Measurements from ENCODE around the gene BTBD3.

BTBD3 gene

DNA sequence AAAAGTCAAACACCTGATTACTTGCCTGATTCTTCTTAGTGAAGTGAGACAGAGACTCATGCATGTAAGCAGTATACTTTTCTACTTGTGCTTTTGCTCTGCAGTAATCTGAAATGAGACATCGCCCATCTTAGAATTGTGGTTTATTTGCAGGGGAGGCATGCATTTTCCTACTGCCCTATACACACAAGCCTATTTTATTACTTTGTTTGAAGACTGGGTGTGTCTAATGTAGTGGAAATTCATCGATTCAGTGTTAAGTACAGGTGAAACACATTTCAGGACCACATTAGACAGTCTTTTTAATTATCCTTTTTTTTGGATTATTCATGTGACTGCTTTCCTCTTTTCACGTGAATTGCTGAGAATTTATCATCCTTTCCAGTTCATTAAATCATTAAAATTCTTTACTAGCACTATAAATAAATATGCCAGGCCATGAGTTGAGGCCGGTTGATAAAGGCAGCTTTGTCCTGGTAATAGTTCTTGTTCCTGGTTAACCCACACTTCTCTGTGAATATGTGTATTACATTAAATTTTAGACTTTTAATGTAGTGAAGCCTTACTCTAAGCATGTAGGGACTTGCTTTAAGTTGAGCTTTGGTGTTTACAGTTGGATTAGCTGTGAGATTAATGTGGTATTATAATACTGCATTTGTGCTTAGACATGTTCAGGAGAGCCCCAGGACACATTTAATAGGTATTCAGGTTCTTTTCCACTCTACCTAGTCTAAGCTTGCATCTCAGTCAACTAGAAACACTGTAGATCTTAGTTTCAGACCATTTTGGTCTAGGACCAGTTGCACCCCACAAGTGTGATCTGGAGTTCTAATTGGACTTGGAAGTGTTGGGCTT, 10.8 kb upstream of the BTBD3 start:
- H4K20me1 ChIP-seq, result peaks cover 0 to 42% (median 0%) of the 10 kb centered on the region in 11 experiments; a peak in 7 of 22 replicates
- no peak overlapping the region for H3K4me3 ChIP-seq
- no peak overlapping the region for H3K27ac ChIP-seq
- peaks cover 3 to 16% (median 10%) of the 10 kb centered on the region in 11 experiments; a peak in 13 of 22 replicates for H3K36me3 ChIP-seq
- H3K4me1 ChIP-seq, result peaks cover 0 to 8% (median 3%) of the 10 kb centered on the region in 10 experiments; a peak in 9 of 20 replicates
- H3K9ac ChIP-seq, result no peak overlapping the region
- H3K4me2 ChIP-seq, result no peak overlapping the region
- TF ChIP-seq Cebpa-rat (IDR thresholded peaks at IDR 0.05), result no peak
- H3K9me3 ChIP-seq (replicated peaks in 1 of 11), result peaks cover 12 to 25% (median 19%) of the 10 kb centered on the region in 11 experiments
- no peaks in the 10 kb centered on the region for H3K27me3 ChIP-seq

DNA sequence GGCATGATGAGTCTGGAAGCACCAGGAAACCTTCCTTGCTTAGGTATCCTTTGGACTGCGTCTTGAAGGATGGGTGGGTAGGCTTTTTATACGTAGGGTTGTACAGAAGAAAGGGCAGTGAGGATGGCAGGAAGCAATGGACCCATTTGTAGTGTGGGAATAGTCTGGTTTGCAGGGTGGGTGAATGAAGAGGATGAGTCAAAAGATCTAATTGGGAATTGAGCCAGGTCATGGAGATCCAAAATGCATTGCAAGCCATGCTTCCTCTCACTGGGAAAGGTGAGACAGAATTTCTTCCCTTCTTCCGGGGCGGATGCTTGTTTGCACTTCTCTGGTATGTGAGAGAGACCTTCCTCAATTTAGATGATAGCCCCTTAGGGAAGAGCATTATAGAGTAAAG, 10.1 kb upstream of the BTBD3 start:
- Histone ChIP-seq H3K4me2 (no peak overlapping the region), H3K9ac (no peak overlapping the region), H3K9me3 (replicated peaks in 1 of 11) (peaks cover 12 to 25% (median 17%) of the 10 kb centered on the region in 11 experiments), H3K4me3 (no peak overlapping the region), H3K4me1 (peaks cover 0 to 6% (median under 1%) of the 10 kb centered on the region in 10 experiments; a peak in 6 of 20 replicates), H3K27me3 (no peaks in the 10 kb centered on the region), H4K20me1 (peaks cover 0 to 48% (median 7%) of the 10 kb centered on the region in 11 experiments; a peak in 9 of 22 replicates), H3K36me3 (peaks cover 3 to 16% (median 10%) of the 10 kb centered on the region in 11 experiments; a peak in 13 of 22 replicates), H3K27ac (no peak overlapping the region)
- TF ChIP-seq Cebpa-rat (IDR thresholded peaks at IDR 0.05), result no peak

DNA sequence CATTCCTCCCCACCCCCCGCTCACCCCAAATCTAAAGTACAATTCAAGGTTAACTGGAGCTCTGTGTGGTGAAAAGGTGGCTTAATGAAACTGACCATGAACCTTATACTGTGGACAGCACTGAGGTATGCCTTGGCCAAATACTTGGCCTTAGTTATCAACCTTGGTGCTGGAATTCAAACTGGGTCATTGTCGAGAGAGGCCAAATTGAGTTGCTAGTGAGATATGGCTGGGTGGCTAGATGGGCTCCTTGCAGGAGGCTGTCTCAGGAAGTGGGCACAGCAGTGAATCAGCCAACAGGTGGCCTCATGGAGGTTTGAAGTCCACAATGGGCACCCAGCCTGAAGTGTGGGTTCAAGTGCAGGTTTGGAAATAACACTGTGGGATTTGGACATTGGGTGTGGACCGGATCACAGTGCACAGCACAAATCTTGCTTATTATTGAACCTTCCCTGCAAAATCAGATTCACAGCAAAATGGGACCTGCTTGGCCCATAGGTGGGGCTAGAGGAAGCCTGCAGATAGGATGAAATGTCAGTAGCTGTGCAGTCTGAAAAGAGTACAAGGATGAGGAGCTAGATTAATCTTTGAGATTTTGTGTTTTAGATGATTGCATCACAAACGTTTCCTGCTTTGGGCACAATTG, 5.6 kb upstream of the BTBD3 start:
- Histone ChIP-seq H3K9ac (no peak overlapping the region), H4K20me1 (peaks cover 0 to 70% (median 9%) of the 10 kb centered on the region in 11 experiments; a peak in 9 of 22 replicates), H3K4me2 (0 out of 22 replicates have a peak overlapping the region, but pooled peaks of 1 of the 11 experiments have one; percentile 5), H3K4me1 (peaks cover 0 to 6% (median under 1%) of the 10 kb centered on the region in 10 experiments; a peak in 4 of 20 replicates), H3K27ac (no peak overlapping the region), H3K27me3 (no peaks in the 10 kb centered on the region), H3K4me3 (no peak overlapping the region), H3K9me3 (replicated peaks in 1 of 11) (peaks cover 0 to 6% (median 0%) of the 10 kb centered on the region in 11 experiments; a peak in 1 of 22 replicates), H3K36me3 (0 out of 22 replicates have a peak, but pooled peaks cover 0 to 4% (median 0%) of the 10 kb centered on the region in 11 experiments)
- TF ChIP-seq Cebpa-rat (IDR thresholded peaks at IDR 0.05), result no peak

DNA sequence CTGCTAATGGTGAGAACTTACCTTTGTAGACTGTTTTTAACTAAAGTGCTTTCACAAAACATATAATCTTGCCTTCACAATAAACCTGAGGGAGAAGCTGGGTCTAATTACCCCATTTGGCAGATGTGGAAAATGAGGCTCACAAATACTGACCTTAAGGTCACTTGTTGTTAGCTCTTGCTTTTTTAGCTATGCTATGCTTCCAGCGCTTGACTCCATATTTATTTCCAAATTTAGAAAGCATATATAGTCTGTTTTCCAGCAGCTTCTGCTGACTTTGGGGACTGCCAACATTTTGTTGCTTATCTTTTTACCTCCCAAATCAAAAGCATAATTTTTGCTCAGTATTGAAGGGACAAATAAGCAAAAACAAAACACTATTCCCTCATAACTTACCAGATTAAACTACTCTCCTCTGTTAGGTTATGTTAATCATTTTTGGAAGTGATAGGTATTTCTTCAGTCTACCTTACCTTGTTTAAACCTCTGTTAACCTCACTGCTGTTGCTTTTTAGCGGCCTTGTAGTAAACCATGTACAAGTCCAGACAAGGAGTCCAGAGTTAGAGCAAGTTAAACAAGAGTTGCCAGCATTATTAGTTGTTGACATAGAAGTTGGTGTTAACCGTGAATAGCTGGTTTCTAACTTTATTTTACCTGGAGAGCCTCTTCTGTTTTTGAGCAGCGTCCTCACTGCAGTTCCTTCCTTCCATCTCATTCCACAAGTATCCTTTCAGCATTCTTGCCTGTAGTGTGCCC, 4.9 kb upstream of the BTBD3 start:
- peaks cover 0 to 71% (median 9%) of the 10 kb centered on the region in 11 experiments; a peak in 9 of 22 replicates for H4K20me1 ChIP-seq
- H3K4me3 ChIP-seq, result no peak overlapping the region
- no peaks in the 10 kb centered on the region for H3K9me3 ChIP-seq (replicated peaks in 1 of 11)
- no peaks in the 10 kb centered on the region for H3K36me3 ChIP-seq
- H3K9ac ChIP-seq, result no peak overlapping the region
- no peak overlapping the region for H3K4me2 ChIP-seq
- H3K27ac ChIP-seq, result no peak overlapping the region
- TF ChIP-seq Cebpa-rat (IDR thresholded peaks at IDR 0.05), result no peak
- H3K4me1 ChIP-seq, result peaks cover 0 to 9% (median 5%) of the 10 kb centered on the region in 10 experiments; a peak in 11 of 20 replicates
- H3K27me3 ChIP-seq, result no peaks in the 10 kb centered on the region

DNA sequence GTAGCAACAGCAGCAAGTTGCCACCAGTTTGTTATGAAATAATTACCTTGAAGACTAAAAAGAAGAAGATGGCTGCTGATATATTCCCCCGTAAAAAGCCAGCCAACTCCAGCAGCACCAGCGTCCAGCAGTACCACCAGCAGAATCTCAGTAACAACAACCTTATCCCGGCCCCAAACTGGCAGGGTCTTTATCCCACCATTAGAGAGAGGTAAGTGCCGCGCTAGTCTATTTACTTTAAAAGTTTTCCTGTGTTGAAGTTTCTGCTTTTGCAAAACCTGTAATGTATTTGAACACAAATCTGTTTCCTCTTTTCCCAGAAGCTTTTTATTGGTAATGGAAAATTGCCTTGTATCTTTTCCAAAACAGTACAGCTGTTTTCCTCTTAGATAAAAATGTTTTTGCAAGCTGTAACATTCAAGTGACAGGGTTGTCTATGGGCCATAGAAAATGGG, 725 bp downstream of the BTBD3 start:
- H3K4me2 ChIP-seq, result peak overlapping the region; percentile 15 to 70 (median 53); a peak in 21 of 22 replicates
- TF ChIP-seq Cebpa-rat (IDR thresholded peaks at IDR 0.05), result no peak
- H3K27me3 ChIP-seq, result no peaks in the 10 kb centered on the region
- H3K36me3 ChIP-seq, result peaks cover 10 to 39% (median 25%) of the 10 kb centered on the region in 11 experiments
- H3K27ac ChIP-seq, result 0 out of 22 replicates have a peak overlapping the region, but pooled peaks of 1 of the 11 experiments have one; percentile 11
- H3K4me3 ChIP-seq, result peak overlapping the region in 2 of 10 experiments; percentile 8 to 21; a peak in 1 of 20 replicates
- H3K4me1 ChIP-seq, result peaks cover 14 to 28% (median 20%) of the 10 kb centered on the region in 10 experiments; a peak in 19 of 20 replicates
- H4K20me1 ChIP-seq, result peaks cover 0 to 54% (median 0%) of the 10 kb centered on the region in 11 experiments; a peak in 6 of 22 replicates
- peak overlapping the region in 2 of 11 experiments; percentile 3 to 18; a peak in 2 of 22 replicates for H3K9ac ChIP-seq
- peaks cover 0 to 8% (median 4%) of the 10 kb centered on the region in 11 experiments; a peak in 7 of 22 replicates for H3K9me3 ChIP-seq (replicated peaks in 1 of 11)

DNA sequence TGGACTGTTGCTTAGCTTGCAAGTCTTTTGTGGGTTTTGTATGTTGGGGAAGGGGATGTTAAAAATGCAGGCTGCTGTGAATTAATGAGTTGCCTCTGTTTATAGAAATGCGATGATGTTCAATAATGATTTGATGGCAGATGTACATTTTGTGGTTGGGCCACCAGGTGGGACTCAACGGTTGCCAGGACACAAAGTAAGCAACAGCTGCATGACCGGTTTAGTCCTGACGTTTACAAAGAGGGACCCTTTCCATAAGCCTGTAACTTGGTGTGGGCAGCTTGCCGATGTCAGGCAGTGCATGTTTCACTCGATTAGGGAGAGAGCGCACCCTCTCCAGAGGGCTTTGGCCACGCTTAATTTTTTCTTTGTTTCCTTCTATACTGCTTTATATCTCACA, 1.3 kb downstream of the BTBD3 start:
- H3K36me3 ChIP-seq, result peaks cover 15 to 45% (median 30%) of the 10 kb centered on the region in 11 experiments
- peaks cover 0 to 8% (median 4%) of the 10 kb centered on the region in 11 experiments; a peak in 7 of 22 replicates for H3K9me3 ChIP-seq (replicated peaks in 1 of 11)
- H3K4me1 ChIP-seq, result peaks cover 14 to 29% (median 20%) of the 10 kb centered on the region in 10 experiments; a peak in 19 of 20 replicates
- H3K27ac ChIP-seq, result no peak overlapping the region
- TF ChIP-seq Cebpa-rat (IDR thresholded peaks at IDR 0.05), result no peak
- 0 out of 20 replicates have a peak overlapping the region, but pooled peaks of 1 of the 10 experiments have one; percentile 8 for H3K4me3 ChIP-seq
- H3K9ac ChIP-seq, result peak overlapping the region in 2 of 11 experiments; percentile 18 to 19; a peak in 2 of 22 replicates
- peak overlapping the region; percentile 24 to 70 (median 55); a peak in 21 of 22 replicates for H3K4me2 ChIP-seq
- peaks cover 0 to 49% (median 0%) of the 10 kb centered on the region in 11 experiments; a peak in 6 of 22 replicates for H4K20me1 ChIP-seq
- H3K27me3 ChIP-seq, result no peaks in the 10 kb centered on the region

DNA sequence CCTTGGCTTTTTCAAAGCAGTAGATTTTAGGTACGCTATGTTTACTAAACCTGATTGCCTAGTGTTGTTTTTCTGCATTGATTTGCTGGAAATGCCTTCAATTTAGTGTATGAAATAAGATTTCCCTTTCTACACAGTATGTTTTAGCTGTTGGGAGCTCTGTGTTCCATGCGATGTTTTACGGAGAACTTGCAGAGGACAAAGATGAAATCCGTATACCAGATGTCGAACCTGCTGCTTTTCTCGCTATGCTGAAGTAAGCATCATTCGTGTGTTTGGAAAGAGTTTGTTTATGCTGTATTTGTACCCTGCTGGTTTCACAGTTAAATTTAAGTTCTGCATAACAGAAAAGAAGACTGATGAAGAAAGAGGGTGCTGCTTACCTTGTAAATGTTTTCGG, 1.9 kb downstream of the BTBD3 start:
- H3K4me1 ChIP-seq, result peaks cover 14 to 29% (median 20%) of the 10 kb centered on the region in 10 experiments; a peak in 19 of 20 replicates
- H3K4me2 ChIP-seq, result peak overlapping the region in 5 of 11 experiments; percentile 37 to 70 (median 65); a peak in 9 of 22 replicates
- TF ChIP-seq Cebpa-rat (IDR thresholded peaks at IDR 0.05), result no peak
- H3K36me3 ChIP-seq, result peaks cover 15 to 47% (median 32%) of the 10 kb centered on the region in 11 experiments
- no peak overlapping the region for H3K4me3 ChIP-seq
- H3K27ac ChIP-seq, result no peak overlapping the region
- H4K20me1 ChIP-seq, result peaks cover 0 to 48% (median 0%) of the 10 kb centered on the region in 11 experiments; a peak in 6 of 22 replicates
- no peak overlapping the region for H3K9ac ChIP-seq
- no peaks in the 10 kb centered on the region for H3K27me3 ChIP-seq
- H3K9me3 ChIP-seq (replicated peaks in 1 of 11), result peaks cover 0 to 8% (median 4%) of the 10 kb centered on the region in 11 experiments; a peak in 7 of 22 replicates
